T-helper 2 cell (primary cell): ENCODE measurements around the gene TNFAIP3.
A peak's percentile ranks its signal among the peaks of the same experiment; 100 is the strongest.

Source experiments
- DNase-seq, 5 experiments: peaks; one replicate each; pipeline versions ENCODE4 v3.0.0 to v3.0.0-alpha.2; 2012 to 2022

TNFAIP3 gene

DNA sequence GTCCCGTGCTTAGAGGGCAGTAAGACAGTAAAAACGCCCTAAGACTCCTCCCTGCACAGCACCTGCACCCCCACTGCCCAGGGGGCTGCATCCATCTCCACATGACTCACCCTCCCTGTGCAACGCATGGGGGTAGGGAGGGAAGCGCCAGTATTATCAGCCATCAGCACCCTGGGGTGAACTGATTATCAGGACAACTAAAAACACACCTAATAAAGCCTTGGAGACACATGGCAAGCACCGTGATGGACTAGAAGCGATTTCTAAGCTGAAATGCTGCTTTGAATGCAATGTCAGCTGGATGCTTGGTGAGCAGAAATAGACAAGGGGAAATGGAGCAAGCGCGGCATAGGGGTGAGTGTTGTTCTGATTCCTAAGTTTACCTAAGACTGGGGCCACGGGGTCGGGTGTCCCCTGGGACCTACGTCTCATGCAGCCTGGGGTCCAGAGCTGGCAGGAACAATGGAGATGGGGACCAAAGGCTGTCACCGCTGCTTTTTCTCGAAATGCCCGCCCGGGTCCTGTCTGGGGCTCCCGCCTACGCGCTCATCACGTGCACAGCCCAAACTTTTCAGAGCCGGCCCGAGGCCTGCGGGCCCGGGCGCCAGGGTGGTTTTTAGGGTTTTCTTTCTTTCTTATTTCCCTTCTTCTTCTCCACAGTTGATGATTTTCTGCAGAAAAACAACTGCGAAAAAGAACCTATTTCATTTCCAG is 702 bp upstream of the TNFAIP3 start:
- no peak for DNase-seq

DNA sequence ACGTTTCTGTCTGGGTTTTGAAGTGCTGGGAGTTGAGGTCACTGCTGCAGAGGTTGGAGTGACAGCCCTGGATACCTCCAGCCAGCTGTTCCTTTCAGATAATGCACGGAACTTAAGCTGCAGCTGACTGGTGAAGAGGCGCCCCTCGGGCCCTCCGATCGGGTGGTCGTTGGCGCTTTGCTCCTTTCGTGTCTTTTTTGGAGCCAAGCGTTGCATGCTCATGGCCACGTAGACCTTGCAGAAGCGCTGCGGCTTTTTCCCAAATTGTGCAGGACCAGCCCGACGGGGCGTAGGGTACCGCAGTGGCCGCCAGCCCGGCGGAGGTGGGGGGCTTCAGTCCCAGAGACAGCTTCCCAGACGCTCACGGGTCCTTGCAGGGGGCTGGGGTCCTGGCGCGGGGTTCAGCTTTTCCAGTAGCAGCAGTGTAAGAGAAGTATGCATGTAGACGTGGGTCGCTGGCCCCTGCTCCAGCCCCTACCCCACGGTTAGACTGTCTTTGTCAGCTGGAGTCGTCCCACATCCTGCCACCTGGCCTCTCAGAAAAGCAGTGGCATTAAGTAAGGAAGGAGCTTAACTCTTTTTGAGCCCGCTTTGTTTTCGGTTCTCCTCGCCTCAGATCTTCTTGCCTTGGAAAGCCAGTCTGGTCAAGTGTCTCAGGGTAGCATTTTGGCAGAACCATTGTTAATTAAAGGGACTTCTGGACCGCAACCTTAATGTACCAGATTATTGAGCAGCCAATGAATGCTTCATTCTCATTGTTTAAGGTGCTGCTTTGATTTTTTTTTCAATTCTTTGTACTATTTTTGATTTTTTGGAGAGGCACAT is 838 bp downstream of the TNFAIP3 start:
- peak in 3 of 5 experiments; percentile 39 to 80 (median 58) for DNase-seq

- peak in 2 of 5 experiments; percentile 36 to 51 for DNase-seq
Measured at GRCh38 chr6:137868721-137869548, 1.9 kb downstream of the TNFAIP3 start.

DNA sequence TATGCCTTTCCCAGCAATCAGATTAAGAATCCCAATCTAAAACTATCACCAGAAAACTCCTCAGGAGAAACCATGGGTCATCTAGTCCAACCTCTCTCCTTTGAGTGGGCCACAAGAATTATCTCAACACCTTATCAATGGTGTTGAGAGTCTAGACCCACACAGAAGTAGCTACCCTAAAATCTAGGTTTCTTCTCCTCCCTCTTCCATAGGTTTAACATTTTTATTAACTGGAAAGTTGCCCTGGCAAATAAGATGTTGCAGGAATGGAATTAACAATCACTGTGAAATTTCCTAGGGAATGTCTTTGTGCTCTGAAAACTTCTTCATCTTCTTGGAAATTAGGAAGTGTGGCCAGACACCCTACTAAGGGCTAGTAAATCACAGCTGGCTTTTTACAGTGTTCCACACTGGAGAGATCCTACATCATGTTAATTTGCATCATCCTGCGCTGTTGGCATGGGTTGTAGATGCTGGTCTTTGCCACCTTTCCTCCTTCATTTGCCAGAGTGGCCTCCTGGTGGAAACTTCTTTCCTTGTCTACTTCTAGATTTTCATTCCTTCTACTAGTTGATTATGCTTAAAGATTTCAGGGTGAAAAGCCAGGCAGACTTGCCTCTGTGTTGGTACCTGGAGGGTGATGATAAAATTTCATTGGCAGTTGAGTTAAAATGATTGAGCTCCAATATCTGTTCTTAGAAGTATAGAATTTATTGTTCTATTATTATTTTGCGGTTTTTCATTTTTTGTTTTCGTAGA is 2.7 kb downstream of the TNFAIP3 start:
- peak in 1 of 5 experiments; percentile 30 for DNase-seq

- DNase-seq, result peak in 1 of 5 experiments; percentile 32
Measured at GRCh38 chr6:137870308-137870644, 3.2 kb downstream of the TNFAIP3 start.

- DNase-seq, result peak in 3 of 5 experiments; percentile 41 to 67 (median 60)
Measured at GRCh38 chr6:137870744-137871247, 3.7 kb downstream of the TNFAIP3 start.

- peak in 1 of 5 experiments; percentile 32 for DNase-seq
Measured at GRCh38 chr6:137871291-137871690, 4.2 kb downstream of the TNFAIP3 start.

GRCh38 chr6:137871831-137872454 is 4.9 kb downstream of the TNFAIP3 start:
- peak in 1 of 5 experiments; percentile 29 for DNase-seq

- peak in 1 of 5 experiments; percentile 19 for DNase-seq
Measured at GRCh38 chr6:137872581-137873115, 5.6 kb downstream of the TNFAIP3 start.

DNA sequence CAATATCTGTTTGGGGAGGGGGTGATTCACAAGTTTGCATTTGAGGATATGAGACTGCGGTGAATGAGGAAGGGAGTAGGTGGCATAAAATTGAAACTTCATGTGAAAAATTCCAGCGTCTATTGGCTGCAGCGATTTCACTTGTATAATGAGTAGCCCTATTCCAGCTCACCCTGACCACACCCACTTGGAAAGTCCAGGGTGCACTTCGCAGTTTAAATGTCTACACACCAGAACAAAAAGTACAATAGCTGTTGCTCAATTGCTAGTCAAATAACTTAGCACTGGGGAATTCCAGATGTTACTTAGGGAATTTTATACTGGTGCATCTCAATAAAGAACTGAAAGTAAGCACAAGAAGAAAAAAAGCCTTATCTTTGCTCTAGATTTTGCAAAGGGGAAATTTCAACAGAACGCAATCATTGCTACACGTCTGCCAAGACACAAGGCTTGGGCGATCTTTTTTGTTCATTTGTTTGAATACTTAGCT is 6.3 kb downstream of the TNFAIP3 start:
- DNase-seq, result peak in 4 of 5 experiments; percentile 42 to 80 (median 66)

DNA sequence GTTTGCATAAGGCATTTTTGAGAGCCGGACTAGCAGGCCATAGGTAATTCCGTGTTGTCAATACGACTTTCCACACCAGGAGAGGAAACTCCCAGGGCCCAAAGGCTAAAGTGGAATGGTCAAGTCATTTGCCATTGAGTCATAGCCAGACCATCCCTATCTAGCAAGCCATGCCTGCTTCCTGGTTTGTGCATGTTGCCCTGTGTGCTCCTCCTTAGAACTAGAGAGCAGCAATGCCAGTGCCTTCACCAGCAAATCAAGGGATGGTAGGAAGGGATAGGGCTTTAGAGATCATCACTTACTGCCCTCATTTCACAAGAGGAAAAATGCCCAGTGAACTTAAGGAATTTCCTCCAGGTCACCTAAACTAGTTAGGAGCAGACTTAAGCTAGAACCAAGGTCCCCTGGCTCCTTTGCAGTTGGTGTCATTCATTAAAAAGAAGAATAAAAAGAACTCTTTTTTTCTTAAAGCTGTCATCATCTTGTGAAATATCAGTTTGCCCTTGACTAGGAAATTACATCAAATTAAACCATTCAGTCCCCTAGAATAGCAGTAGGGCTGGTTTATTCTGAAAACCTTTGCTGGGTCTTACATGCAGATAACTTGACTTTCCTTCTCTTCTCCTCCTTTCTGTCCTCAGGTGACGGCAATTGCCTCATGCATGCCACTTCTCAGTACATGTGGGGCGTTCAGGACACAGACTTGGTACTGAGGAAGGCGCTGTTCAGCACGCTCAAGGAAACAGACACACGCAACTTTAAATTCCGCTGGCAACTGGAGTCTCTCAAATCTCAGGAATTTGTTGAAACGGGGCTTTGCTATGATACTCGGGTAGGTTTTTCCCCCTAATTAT is 7.4 kb downstream of the TNFAIP3 start:
- peak in 1 of 5 experiments; percentile 29 for DNase-seq

DNA sequence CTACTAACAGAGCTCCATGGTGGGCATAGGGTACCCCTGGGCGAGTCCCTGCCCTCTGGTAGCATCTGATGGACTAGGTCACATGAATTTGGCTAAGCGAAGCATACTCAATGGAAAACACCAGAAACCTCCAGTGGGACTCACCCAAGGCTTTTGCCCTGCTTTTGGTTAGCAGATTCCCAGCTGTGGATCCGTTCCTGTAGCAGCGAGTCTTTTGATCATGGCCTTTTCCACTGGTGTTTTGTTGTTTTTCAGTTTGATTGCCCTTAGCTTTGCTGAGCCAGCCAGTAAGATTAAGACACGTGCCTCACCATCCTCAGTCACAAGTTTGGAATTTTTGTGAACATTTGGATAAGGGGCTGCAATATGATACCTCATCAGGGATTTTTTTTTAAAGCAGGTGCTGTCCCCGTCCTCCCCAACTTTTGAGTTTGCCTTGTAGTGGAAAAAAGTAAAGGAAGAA is 8.0 kb downstream of the TNFAIP3 start:
- peak in 1 of 5 experiments; percentile 38 for DNase-seq

- DNase-seq, result peak in 1 of 5 experiments; percentile 30
Measured at GRCh38 chr6:137875606-137876005, 8.5 kb downstream of the TNFAIP3 start.

DNA sequence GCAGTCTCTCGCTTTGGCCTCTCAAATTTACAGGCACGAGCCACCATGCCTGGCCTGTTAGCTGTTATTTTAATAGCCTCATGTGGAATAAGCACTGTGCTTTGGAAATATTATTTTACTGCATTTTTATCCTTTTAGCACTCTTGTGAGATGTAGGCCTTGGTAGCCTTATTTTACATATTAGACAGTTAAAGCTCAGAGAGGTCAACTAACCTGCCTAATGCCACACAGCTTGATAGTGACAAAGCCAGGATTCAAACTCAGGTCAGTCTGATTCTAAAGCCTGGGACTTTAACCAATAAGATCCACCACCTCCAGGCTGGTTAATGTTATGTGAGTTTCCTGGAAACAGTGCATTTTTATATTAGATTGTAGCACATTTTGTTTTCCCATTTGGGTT is 9.5 kb downstream of the TNFAIP3 start:
- DNase-seq, result peak in 1 of 5 experiments; percentile 30

DNA sequence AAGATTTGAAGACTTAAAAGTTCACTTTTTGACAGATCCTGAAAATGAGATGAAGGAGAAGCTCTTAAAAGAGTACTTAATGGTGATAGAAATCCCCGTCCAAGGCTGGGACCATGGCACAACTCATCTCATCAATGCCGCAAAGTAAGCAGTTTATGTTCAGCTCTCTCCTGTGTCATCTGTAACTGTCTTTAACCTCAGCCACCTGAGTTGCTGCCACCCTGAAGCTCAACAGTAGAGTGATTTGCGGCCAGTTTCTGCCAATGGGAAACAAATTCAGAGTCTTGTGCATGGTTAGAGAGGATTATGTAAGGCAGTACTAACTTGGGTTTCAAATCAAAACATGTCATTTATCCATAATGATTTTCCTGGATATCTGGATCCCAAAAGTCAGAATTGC is 10.1 kb downstream of the TNFAIP3 start:
- DNase-seq, result peak in 1 of 5 experiments; percentile 20

GRCh38 chr6:137877606-137878005 is 10.5 kb downstream of the TNFAIP3 start:
- DNase-seq, result peak in 1 of 5 experiments; percentile 20

GRCh38 chr6:137878029-137878428 is 11.0 kb downstream of the TNFAIP3 start:
- peak in 1 of 5 experiments; percentile 20 for DNase-seq

DNA sequence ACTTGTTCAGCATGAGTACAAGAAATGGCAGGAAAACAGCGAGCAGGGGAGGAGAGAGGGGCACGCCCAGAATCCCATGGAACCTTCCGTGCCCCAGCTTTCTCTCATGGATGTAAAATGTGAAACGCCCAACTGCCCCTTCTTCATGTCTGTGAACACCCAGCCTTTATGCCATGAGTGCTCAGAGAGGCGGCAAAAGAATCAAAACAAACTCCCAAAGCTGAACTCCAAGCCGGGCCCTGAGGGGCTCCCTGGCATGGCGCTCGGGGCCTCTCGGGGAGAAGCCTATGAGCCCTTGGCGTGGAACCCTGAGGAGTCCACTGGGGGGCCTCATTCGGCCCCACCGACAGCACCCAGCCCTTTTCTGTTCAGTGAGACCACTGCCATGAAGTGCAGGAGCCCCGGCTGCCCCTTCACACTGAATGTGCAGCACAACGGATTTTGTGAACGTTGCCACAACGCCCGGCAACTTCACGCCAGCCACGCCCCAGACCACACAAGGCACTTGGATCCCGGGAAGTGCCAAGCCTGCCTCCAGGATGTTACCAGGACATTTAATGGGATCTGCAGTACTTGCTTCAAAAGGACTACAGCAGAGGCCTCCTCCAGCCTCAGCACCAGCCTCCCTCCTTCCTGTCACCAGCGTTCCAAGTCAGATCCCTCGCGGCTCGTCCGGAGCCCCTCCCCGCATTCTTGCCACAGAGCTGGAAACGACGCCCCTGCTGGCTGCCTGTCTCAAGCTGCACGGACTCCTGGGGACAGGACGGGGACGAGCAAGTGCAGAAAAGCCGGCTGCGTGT is 11.6 kb downstream of the TNFAIP3 start:
- peak in 2 of 5 experiments; percentile 40 to 56 for DNase-seq

- no peak for DNase-seq
Measured at GRCh38 chr6:137879299-137879698, 12.2 kb downstream of the TNFAIP3 start.
